ENCODE measurements around the gene MLLT10. TPM values are rescaled to one million over a fixed set of nuclear protein-coding genes. Genes with fewer than 3 reads are reported as not detected.

The MLLT10 gene
- total and polyA plus RNA-seq, 2 of the 8 experiments (the other 6 are each of a cell fraction or from before 2014, with no cell fraction given), result 53.1 to 62.1 TPM

DNA sequence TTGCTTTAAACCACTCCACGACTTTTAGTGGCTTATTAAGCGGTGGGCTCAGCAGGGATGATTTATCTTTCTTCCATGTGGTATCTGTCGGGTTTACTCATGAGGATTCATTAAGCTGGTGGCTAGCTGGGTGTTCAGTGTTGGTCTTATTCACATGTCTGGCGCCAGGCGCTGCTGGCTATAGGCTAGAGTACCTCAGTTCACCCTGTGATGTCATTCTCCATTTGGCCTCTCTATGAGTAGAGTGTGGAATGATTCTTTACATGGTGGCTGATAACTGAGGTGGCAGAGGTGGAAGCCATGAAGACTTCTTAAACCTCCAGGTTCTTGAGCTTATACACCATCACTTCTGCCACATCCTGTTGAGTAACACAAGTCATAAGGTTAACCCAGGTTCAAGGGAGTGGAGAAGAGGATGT lies 115.4 kb downstream of the MLLT10 start (continued):
- TF ChIP-seq CBX8 (IDR thresholded peaks at IDR 0.05; ENCODE audit: borderline replicate concordance, low read depth, low read length) (no peak), CREB1 (IDR thresholded peaks at IDR 0.05) (no peak)
